Breast epithelium (tissue), 4 donors: Measurements from ENCODE around the gene CNTNAP1. TPM values are rescaled to one million over a fixed set of nuclear protein-coding genes. Genes with fewer than 3 reads are reported as not detected.

Source experiments
- DNase-seq, 2 donors: peaks; one replicate each; pipeline ENCODE4 v3.0.0-alpha.2; 2019; ENCODE audit warnings: low spot score in 2 of 2
- H3K27ac ChIP-seq, 2 donors: fragments of 200-600 bp; sonication (generic) in 1 of 2; one replicate each; pipeline ENCODE4 v1.5.1; 2016 to 2019; ENCODE audit warnings: mild to moderate bottlenecking in 1 of 2
- H3K27me3 ChIP-seq, 2 donors: fragments of 200-600 bp; sonication (generic) in 1 of 2; one replicate each; pipeline versions ENCODE4 v1.5.1 to v1.6.0; 2017 to 2019; ENCODE audit warnings: control low read depth in 1 of 2, mild to moderate bottlenecking in 1 of 2
- H3K36me3 ChIP-seq: fragments of 200-600 bp; one replicate; pipeline ENCODE4 v1.5.1; 2019
- H3K4me1 ChIP-seq, 2 donors: fragments of 200-600 bp; sonication (generic); one replicate each; pipeline ENCODE4 v1.5.1; 2016 to 2019; ENCODE audit warnings: control low read depth in 1 of 2
- H3K4me3 ChIP-seq, 3 donors: fragments of 200-600 bp; sonication (generic); 1 replicate in 2 of 3; 2 replicates in 1 of 3; pipeline ENCODE4 v1.5.1; 2016 to 2019; ENCODE audit warnings: mild to moderate bottlenecking in 3 of 3, moderate library complexity in 2 of 3
- H3K9me3 ChIP-seq, 2 donors: fragments of 200-600 bp; sonication (generic) in 1 of 2; one replicate each; pipeline ENCODE4 v1.5.1; 2016 to 2019; ENCODE audit warnings: control low read depth in 1 of 2
- CTCF ChIP-seq, 3 donors: fragments of 450-650 bp; IDR thresholded peaks; one replicate each; pipeline ENCODE4 v1.5.1; 2016 to 2017; ENCODE audit warnings: antibody characterized with exemption in 3 of 3, mild to moderate bottlenecking in 3 of 3, moderate library complexity in 3 of 3
- POLR2A ChIP-seq: fragments of 450-650 bp; IDR thresholded peaks from one replicate; pipeline ENCODE4 v1.6.1; 2016; ENCODE audit warnings: antibody characterized with exemption, mild to moderate bottlenecking, moderate library complexity
- POLR2AphosphoS5 ChIP-seq, 3 donors: sonication (generic); formaldehyde crosslinking; IDR thresholded peaks; one replicate each; pipeline ENCODE4 v1.6.1; 2017; ENCODE audit warnings: antibody characterized with exemption in 3 of 3
- intact Hi-C: fragments of 100-400 bp; cut with DNase I; formaldehyde crosslinking; loops from one replicate; pipeline ENCODE4 v1.15.1; 2023; ENCODE audit warnings: low total_unique reads
- total RNA-seq, 3 donors: library from RNA; depleted of rRNA; stranded (reverse); fragments of >200 nt; gene quantifications; one replicate each; pipeline ENCODE4 v1.1.0, GENCODE V29; 2016

CNTNAP1 gene
- total RNA-seq, 3 donors from 2014 or later = 1.8 to 4.9 (median 3.7) TPM

- H3K27ac ChIP-seq = peak overlapping the region; percentile 93 to 96
- H3K4me1 ChIP-seq = peaks cover 10 to 25% of the 10 kb centered on the region in 2 donors
- H3K36me3 ChIP-seq = no peaks in the 10 kb centered on the region
- H3K9me3 ChIP-seq = no peaks in the 10 kb centered on the region
- intact Hi-C loops = loop anchor here (2.0 to 10.0 kb wide), 2 partner anchors 59 to 103 kb away; partner anchors contain the start of gene PSMC3IP
- H3K4me3 ChIP-seq = peak overlapping the region; percentile 87 to 94 (median 89)
- TF ChIP-seq CTCF (IDR thresholded peaks at IDR 0.05) = no peak
- TF ChIP-seq POLR2AphosphoS5 (IDR thresholded peaks at IDR 0.05) = peak; percentile 36 to 50 (median 45)
- H3K27me3 ChIP-seq = no peaks in the 10 kb centered on the region
- peak in 1 of 2 donors; percentile 74 for DNase-seq
These were observed 4.2 kb upstream of the CNTNAP1 start for GRCh38 chr17:42677921-42678781.

GRCh38 chr17:42678951-42679491 is 3.3 kb upstream of the CNTNAP1 start:
- intact Hi-C loops = loop anchor here (10.0 kb wide), 1 partner anchor 104 kb away; the partner anchor contains the start of gene PSMC3IP
- DNase-seq = peak in 1 of 2 donors; percentile 59
- peaks cover 5 to 25% of the 10 kb centered on the region in 2 donors for H3K4me1 ChIP-seq
- H3K36me3 ChIP-seq = no peaks in the 10 kb centered on the region
- H3K27ac ChIP-seq = peak overlapping the region; percentile 93 to 96
- H3K9me3 ChIP-seq = no peaks in the 10 kb centered on the region
- TF ChIP-seq POLR2A = no peak
- TF ChIP-seq POLR2AphosphoS5 (IDR thresholded peaks at IDR 0.05) = no peak
- TF ChIP-seq CTCF (IDR thresholded peaks at IDR 0.05) = no peak
- no peaks in the 10 kb centered on the region for H3K27me3 ChIP-seq
- peak overlapping the region; percentile 87 to 94 (median 89) for H3K4me3 ChIP-seq

- no peak for TF ChIP-seq POLR2A
- peak in 2 of 3 donors; percentile 69 to 76 for TF ChIP-seq POLR2AphosphoS5 (IDR thresholded peaks at IDR 0.05)
- peak; percentile 74 to 95 (median 87) for TF ChIP-seq CTCF (IDR thresholded peaks at IDR 0.05)
- peak overlapping the region; percentile 93 to 96 for H3K27ac ChIP-seq
- H3K4me3 ChIP-seq = peak overlapping the region; percentile 87 to 94 (median 89)
- intact Hi-C loops = loop anchor here (10.0 kb wide), 1 partner anchor 105 kb away; the partner anchor contains the start of gene PSMC3IP
- H3K4me1 ChIP-seq = peaks cover 5 to 25% of the 10 kb centered on the region in 2 donors
- no peaks in the 10 kb centered on the region for H3K36me3 ChIP-seq
- no peaks in the 10 kb centered on the region for H3K27me3 ChIP-seq
- DNase-seq = peak; percentile 59 to 78
- no peaks in the 10 kb centered on the region for H3K9me3 ChIP-seq
These were observed 2.6 kb upstream of the CNTNAP1 start for GRCh38 chr17:42679492-42680330.

GRCh38 chr17:42680331-42680808 is 2.0 kb upstream of the CNTNAP1 start:
- intact Hi-C loops = no loop called here
- H3K4me1 ChIP-seq = peaks cover 5 to 25% of the 10 kb centered on the region in 2 donors
- peak overlapping the region; percentile 87 to 94 (median 89) for H3K4me3 ChIP-seq
- peak overlapping the region; percentile 93 to 96 for H3K27ac ChIP-seq
- no peaks in the 10 kb centered on the region for H3K9me3 ChIP-seq
- H3K27me3 ChIP-seq = no peaks in the 10 kb centered on the region
- no peaks in the 10 kb centered on the region for H3K36me3 ChIP-seq
- no peak for DNase-seq
- TF ChIP-seq POLR2A (no peak), CTCF (IDR thresholded peaks at IDR 0.05) (no peak)
